ENCODE results near the gene DACT3.
A peak's percentile ranks its signal among the peaks of the same experiment; 100 is the strongest.

GRCh38 chr19:46602392-46603194, 58.4 kb downstream of the DACT3 start:
- TF ChIP-seq EZH2 (IDR thresholded peaks at IDR 0.05; ENCODE audit: borderline replicate concordance, insufficient read depth, low read length, poor library complexity, severe bottlenecking) (no peak), CTCF (IDR thresholded peaks at IDR 0.05; ENCODE audit: poor library complexity, severe bottlenecking) (no peak), REST (IDR thresholded peaks at IDR 0.05; ENCODE audit: borderline replicate concordance) (no peak), POLR2AphosphoS5 (IDR thresholded peaks at IDR 0.05) (peak; percentile 26), TAF1 (IDR thresholded peaks at IDR 0.05; ENCODE audit: low read depth) (peak; percentile 48)

Measured in neural cell (in vitro differentiated cells).